GM23338 (cell line): ENCODE data around the gene XXYLT1. TPM values are rescaled to one million over a fixed set of nuclear protein-coding genes. Genes with fewer than 3 reads are reported as not detected.

Source experiments
- ATAC-seq: fragments of 200-7000 bp; cut with Tn5 transposase; 3 replicates; pipeline ENCODE4 v1.9.1; 2020
- DNase-seq: peaks from one replicate; pipeline ENCODE4 v3.0.0-alpha.2; 2015; ENCODE audit warnings: low spot score
- H2AFZ ChIP-seq: fragments of 200-600 bp; sonication (generic); 2 replicates; pipeline ENCODE4 v1.8.0; 2016; ENCODE audit warnings: antibody characterized with exemption, mild to moderate bottlenecking, moderate library complexity
- H3F3A ChIP-seq: fragments of 200-600 bp; sonication (generic); replicated peaks from 2 replicates; pipeline ENCODE4 v1.8.0; 2017; ENCODE audit warnings: antibody characterized with exemption, mixed run types, low read depth
- H3K27ac ChIP-seq: fragments of 200-600 bp; sonication (generic); 2 replicates; pipeline ENCODE4 v1.6.1; 2016; ENCODE audit warnings: low read depth
- H3K27me3 ChIP-seq: fragments of 200-600 bp; sonication (generic); 2 replicates; pipeline ENCODE4 v1.8.0; 2016; ENCODE audit warnings: mild to moderate bottlenecking, mixed run types, moderate library complexity; ENCODE audit not compliant: insufficient read depth
- H3K36me3 ChIP-seq: fragments of 200-600 bp; sonication (generic); 2 replicates; pipeline ENCODE4 v1.8.0; 2016; ENCODE audit warnings: mild to moderate bottlenecking; ENCODE audit not compliant: insufficient read depth
- H3K4me1 ChIP-seq: fragments of 200-600 bp; sonication (generic); 2 replicates; pipeline ENCODE4 v1.8.0; 2016; ENCODE audit warnings: mild to moderate bottlenecking, moderate library complexity; ENCODE audit not compliant: insufficient read depth
- H3K4me2 ChIP-seq: fragments of 200-600 bp; sonication (generic); 2 replicates; pipeline ENCODE4 v1.7.1; 2017; ENCODE audit warnings: mixed run types
- H3K4me3 ChIP-seq: fragments of 200-600 bp; sonication (generic); 2 replicates; pipeline ENCODE4 v1.6.1; 2016; ENCODE audit warnings: mixed run types
- H3K79me2 ChIP-seq: fragments of 200-600 bp; sonication (generic); replicated peaks from 2 replicates; pipeline ENCODE4 v1.8.0; 2017; ENCODE audit warnings: mild to moderate bottlenecking; ENCODE audit not compliant: insufficient read depth
- H3K9me2 ChIP-seq: fragments of 200-600 bp; sonication (generic); 2 replicates; pipeline ENCODE4 v1.8.0; 2017; ENCODE audit not compliant: insufficient read depth
- H4K20me1 ChIP-seq: fragments of 200-600 bp; sonication (generic); replicated peaks from 2 replicates; pipeline ENCODE4 v1.8.0; 2017; ENCODE audit warnings: mild to moderate bottlenecking; ENCODE audit not compliant: insufficient read depth
- H3K27ac Mint-ChIP-seq: 2 replicates; pipeline ENCODE4 v1.8.0; 2020; ENCODE audit warnings: inconsistent platforms, mild to moderate bottlenecking, moderate library complexity, mixed read lengths
- H3K27me3 Mint-ChIP-seq: 3 replicates; pipeline ENCODE4 v1.8.0; 2022; ENCODE audit warnings: low read depth, mild to moderate bottlenecking, moderate library complexity, mixed read lengths, inconsistent platforms; ENCODE audit not compliant: insufficient read depth, poor library complexity
- H3K36me3 Mint-ChIP-seq: 3 replicates; pipeline ENCODE4 v1.8.0; 2021; ENCODE audit warnings: low read depth, mild to moderate bottlenecking, inconsistent platforms, moderate library complexity, mixed read lengths
- H3K4me1 Mint-ChIP-seq: 3 replicates; pipeline ENCODE4 v1.8.0; 2020; ENCODE audit warnings: mild to moderate bottlenecking, inconsistent platforms, mixed read lengths
- H3K4me3 Mint-ChIP-seq: 3 replicates; pipeline ENCODE4 v1.8.0; 2021; ENCODE audit warnings: moderate library complexity, mild to moderate bottlenecking, inconsistent platforms, mixed read lengths
- H3K9me3 Mint-ChIP-seq: 3 replicates; pipeline ENCODE4 v1.8.0; 2020; ENCODE audit warnings: moderate library complexity, mild to moderate bottlenecking, inconsistent platforms, mixed read lengths
- CREB1 ChIP-seq: fragments of 250-450 bp; sonication (Bioruptor Pico); IDR thresholded peaks from 2 replicates; pipeline ENCODE4 v1.5.0; 2020; ENCODE audit warnings: low read depth, mild to moderate bottlenecking, moderate library complexity
- EZH2 ChIP-seq: fragments of 200-600 bp; sonication (generic); IDR thresholded peaks from one replicate; pipeline ENCODE4 v1.8.0; 2017; ENCODE audit warnings: antibody characterized with exemption, mild to moderate bottlenecking, low read depth; ENCODE audit not compliant: unreplicated experiment
- EZH2phosphoT487 ChIP-seq: fragments of 200-600 bp; sonication (generic); IDR thresholded peaks from one replicate; pipeline ENCODE4 v1.8.1; 2018; ENCODE audit warnings: antibody characterized with exemption; ENCODE audit not compliant: unreplicated experiment
- NANOG ChIP-seq: IDR thresholded peaks from 2 replicates; pipeline ENCODE4 v1.6.1; 2016; ENCODE audit warnings: antibody characterized with exemption, borderline replicate concordance
- POLR2AphosphoS5 ChIP-seq: IDR thresholded peaks from 2 replicates; pipeline ENCODE4 v1.6.1; 2016; ENCODE audit warnings: antibody characterized with exemption, low read depth
- STAT1 ChIP-seq: IDR thresholded peaks from one replicate; pipeline ENCODE4 v1.6.1; 2016; ENCODE audit warnings: antibody characterized with exemption; ENCODE audit not compliant: unreplicated experiment
- ZNF114 ChIP-seq: fragments of 250-450 bp; sonication (Bioruptor Pico); IDR thresholded peaks from 2 replicates; pipeline ENCODE4 v1.5.0; 2020; ENCODE audit warnings: mild to moderate bottlenecking, moderate library complexity
- ZNF462 ChIP-seq: fragments of 250-450 bp; sonication (Bioruptor Pico); IDR thresholded peaks from 2 replicates; pipeline ENCODE4 v1.5.0; 2020; ENCODE audit warnings: mild to moderate bottlenecking, moderate library complexity
- polyA plus RNA-seq: library from polyadenylated mRNA; unstranded; fragments of >200 nt; fragmentation: Nextera tagmentation; extraction: Ambion mirVana; gene quantifications from 2 replicates; pipeline ENCODE4 v1.2.1, GENCODE V29; 2016
- total RNA-seq: library from RNA; depleted of rRNA; stranded (reverse); fragments of >200 nt; shearing (Covaris generic); gene quantifications from 2 replicates; pipeline ENCODE4 v1.2.3, GENCODE V29; 2014
- TF ChIP-seq, protein P1 (sequence below): IDR thresholded peaks from one replicate; pipeline ENCODE4 v1.6.1; 2018; ENCODE audit warnings: antibody characterized with exemption; ENCODE audit not compliant: unreplicated experiment

Gene XXYLT1
- total and polyA plus RNA-seq, 2 experiments from 2014 or later, result 13.5 to 34.8 TPM

GRCh38 chr3:195194559-195195206 lies 76.3 kb downstream of the XXYLT1 start (continued):
- TF ChIP-seq, protein P1, sequence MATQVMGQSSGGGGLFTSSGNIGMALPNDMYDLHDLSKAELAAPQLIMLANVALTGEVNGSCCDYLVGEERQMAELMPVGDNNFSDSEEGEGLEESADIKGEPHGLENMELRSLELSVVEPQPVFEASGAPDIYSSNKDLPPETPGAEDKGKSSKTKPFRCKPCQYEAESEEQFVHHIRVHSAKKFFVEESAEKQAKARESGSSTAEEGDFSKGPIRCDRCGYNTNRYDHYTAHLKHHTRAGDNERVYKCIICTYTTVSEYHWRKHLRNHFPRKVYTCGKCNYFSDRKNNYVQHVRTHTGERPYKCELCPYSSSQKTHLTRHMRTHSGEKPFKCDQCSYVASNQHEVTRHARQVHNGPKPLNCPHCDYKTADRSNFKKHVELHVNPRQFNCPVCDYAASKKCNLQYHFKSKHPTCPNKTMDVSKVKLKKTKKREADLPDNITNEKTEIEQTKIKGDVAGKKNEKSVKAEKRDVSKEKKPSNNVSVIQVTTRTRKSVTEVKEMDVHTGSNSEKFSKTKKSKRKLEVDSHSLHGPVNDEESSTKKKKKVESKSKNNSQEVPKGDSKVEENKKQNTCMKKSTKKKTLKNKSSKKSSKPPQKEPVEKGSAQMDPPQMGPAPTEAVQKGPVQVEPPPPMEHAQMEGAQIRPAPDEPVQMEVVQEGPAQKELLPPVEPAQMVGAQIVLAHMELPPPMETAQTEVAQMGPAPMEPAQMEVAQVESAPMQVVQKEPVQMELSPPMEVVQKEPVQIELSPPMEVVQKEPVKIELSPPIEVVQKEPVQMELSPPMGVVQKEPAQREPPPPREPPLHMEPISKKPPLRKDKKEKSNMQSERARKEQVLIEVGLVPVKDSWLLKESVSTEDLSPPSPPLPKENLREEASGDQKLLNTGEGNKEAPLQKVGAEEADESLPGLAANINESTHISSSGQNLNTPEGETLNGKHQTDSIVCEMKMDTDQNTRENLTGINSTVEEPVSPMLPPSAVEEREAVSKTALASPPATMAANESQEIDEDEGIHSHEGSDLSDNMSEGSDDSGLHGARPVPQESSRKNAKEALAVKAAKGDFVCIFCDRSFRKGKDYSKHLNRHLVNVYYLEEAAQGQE, result no peak
- TF ChIP-seq EZH2 (no peak), CREB1 (no peak), ZNF462 (no peak), POLR2AphosphoS5 (no peak)

- DNase-seq (no peak), ATAC-seq (no peak)
- H4K20me1 ChIP-seq, result no peaks in the 10 kb centered on the region; the same call in 1 of the 2 replicates
- H3K4me1 Mint-ChIP-seq, result peaks cover 42% of the 10 kb centered on the region
- H3K9me3 Mint-ChIP-seq, result peaks cover 12% of the 10 kb centered on the region
- H3K27ac Mint-ChIP-seq, result no peak overlapping the region
- no peaks in the 10 kb centered on the region for H3K9me2 ChIP-seq
- H3K36me3 ChIP-seq, result peaks cover 12% of the 10 kb centered on the region
- H3K4me1 ChIP-seq, result peaks cover 25% of the 10 kb centered on the region
- H3K27me3 ChIP-seq, result no peaks in the 10 kb centered on the region
- H3K4me2 ChIP-seq, result no peak overlapping the region
- peaks cover 7% of the 10 kb centered on the region for H3K27me3 Mint-ChIP-seq
- H3F3A ChIP-seq, result no peaks in the 10 kb centered on the region
- H3K27ac ChIP-seq, result no peak overlapping the region
- no peak overlapping the region for H3K4me3 Mint-ChIP-seq
- H3K4me3 ChIP-seq, result no peak overlapping the region
- H3K79me2 ChIP-seq, result peaks cover 91% of the 10 kb centered on the region
- peaks cover 15% of the 10 kb centered on the region; the same call in 2 of the 3 replicates for H3K36me3 Mint-ChIP-seq
- H2AFZ ChIP-seq, result no peak overlapping the region
- TF ChIP-seq EZH2, result no peak
- no peak for TF ChIP-seq EZH2phosphoT487
- TF ChIP-seq STAT1, result no peak
- TF ChIP-seq, protein P1, result no peak
- no peak for TF ChIP-seq ZNF114 (CRISPR knock-in tag)
- no peak for TF ChIP-seq NANOG
- TF ChIP-seq POLR2AphosphoS5, result no peak
Observed at GRCh38 chr3:195191580-195191979, 79.4 kb downstream of the XXYLT1 start.
